ENCODE measurements around the gene ATL3.

ATL3 gene

GRCh38 chr11:63660972-63661371 lies 10.2 kb downstream of the ATL3 start:
- Histone ChIP-seq H3K27me3 (ENCODE audit: insufficient read depth, low read length, poor library complexity) (no peaks in the 10 kb centered on the region), H3K36me3 (ENCODE audit: insufficient read depth, low read length) (peaks cover 41% of the 10 kb centered on the region), H3K27ac (ENCODE audit: low read length) (no peak overlapping the region), H3K4me1 (ENCODE audit: insufficient read depth, low read length) (no peaks in the 10 kb centered on the region; the same call in 1 of the 2 replicates), H4K20me1 (ENCODE audit: insufficient read depth, low read length) (peaks cover 70% of the 10 kb centered on the region), H3K4me3 (ENCODE audit: low read depth in 1 of 2, low read length in 2 of 2) (no peak overlapping the region), H2AFZ (ENCODE audit: low read depth, low read length) (no peak overlapping the region), H3K9me3 (ENCODE audit: insufficient read depth, low read length, severe bottlenecking) (no peaks in the 10 kb centered on the region), H3K79me2 (ENCODE audit: insufficient read depth, low read length) (peaks cover 97% of the 10 kb centered on the region), H3K9ac (ENCODE audit: low read depth, low read length) (no peak overlapping the region), H3K4me2 (ENCODE audit: insufficient read depth, low read length) (no peak overlapping the region)
- ATAC-seq (ENCODE audit: insufficient read depth, low read depth) = no peak
- TF ChIP-seq CTCF (IDR thresholded peaks at IDR 0.05; ENCODE audit: borderline replicate concordance, extremely low read depth, low read length, poor library complexity, severe bottlenecking) = no peak
- TF ChIP-seq EZH2 (IDR thresholded peaks at IDR 0.05; ENCODE audit: borderline replicate concordance, low read depth, low read length, severe bottlenecking) = no peak
- DNase-seq = no peak

GRCh38 chr11:63652671-63653070 lies 18.5 kb downstream of the ATL3 start:
- Histone ChIP-seq H3K4me2 (ENCODE audit: insufficient read depth, low read length) (no peak overlapping the region), H4K20me1 (ENCODE audit: insufficient read depth, low read length) (peaks cover 16% of the 10 kb centered on the region; the same call in 1 of the 2 replicates), H3K27me3 (ENCODE audit: insufficient read depth, low read length, poor library complexity) (no peaks in the 10 kb centered on the region), H3K9me3 (ENCODE audit: insufficient read depth, low read length, severe bottlenecking) (no peaks in the 10 kb centered on the region), H3K4me1 (ENCODE audit: insufficient read depth, low read length) (no peaks in the 10 kb centered on the region), H2AFZ (ENCODE audit: low read depth, low read length) (no peak overlapping the region), H3K79me2 (ENCODE audit: insufficient read depth, low read length) (peaks cover 40% of the 10 kb centered on the region), H3K9ac (ENCODE audit: low read depth, low read length) (no peak overlapping the region), H3K36me3 (ENCODE audit: insufficient read depth, low read length) (peaks cover 89% of the 10 kb centered on the region), H3K27ac (ENCODE audit: low read length) (no peak overlapping the region), H3K4me3 (ENCODE audit: low read depth in 1 of 2, low read length in 2 of 2) (no peak overlapping the region)
- DNase-seq (no peak), ATAC-seq (ENCODE audit: insufficient read depth, low read depth) (peak; percentile 39; the same call in 1 of the 3 replicates)
- no peak for TF ChIP-seq EZH2 (IDR thresholded peaks at IDR 0.05; ENCODE audit: borderline replicate concordance, low read depth, low read length, severe bottlenecking)
- no peak for TF ChIP-seq CTCF (IDR thresholded peaks at IDR 0.05; ENCODE audit: borderline replicate concordance, extremely low read depth, low read length, poor library complexity, severe bottlenecking)

GRCh38 chr11:63643205-63643604 lies 28.0 kb downstream of the ATL3 start:
- no peak for DNase-seq
- no peak overlapping the region for H2AFZ ChIP-seq (ENCODE audit: low read depth, low read length)
- H3K9ac ChIP-seq (ENCODE audit: low read depth, low read length) = no peak overlapping the region
- no peaks in the 10 kb centered on the region for H3K4me1 ChIP-seq (ENCODE audit: insufficient read depth, low read length)
- peaks cover 2% of the 10 kb centered on the region; the same call in 1 of the 2 replicates for H4K20me1 ChIP-seq (ENCODE audit: insufficient read depth, low read length)
- no peak for ATAC-seq (ENCODE audit: insufficient read depth, low read depth)
- H3K4me2 ChIP-seq (ENCODE audit: insufficient read depth, low read length) = no peak overlapping the region
- TF ChIP-seq EZH2 (IDR thresholded peaks at IDR 0.05; ENCODE audit: borderline replicate concordance, low read depth, low read length, severe bottlenecking) (no peak), CTCF (IDR thresholded peaks at IDR 0.05; ENCODE audit: borderline replicate concordance, extremely low read depth, low read length, poor library complexity, severe bottlenecking) (no peak)
- no peaks in the 10 kb centered on the region for H3K9me3 ChIP-seq (ENCODE audit: insufficient read depth, low read length, severe bottlenecking)
- H3K27ac ChIP-seq (ENCODE audit: low read length) = no peak overlapping the region
- peaks cover 87% of the 10 kb centered on the region for H3K36me3 ChIP-seq (ENCODE audit: insufficient read depth, low read length)
- no peak overlapping the region for H3K4me3 ChIP-seq (ENCODE audit: low read depth in 1 of 2, low read length in 2 of 2)
- H3K27me3 ChIP-seq (ENCODE audit: insufficient read depth, low read length, poor library complexity) = no peaks in the 10 kb centered on the region
- no peaks in the 10 kb centered on the region; the same call in 1 of the 2 replicates for H3K79me2 ChIP-seq (ENCODE audit: insufficient read depth, low read length)

- peaks cover 87% of the 10 kb centered on the region for H3K36me3 ChIP-seq (ENCODE audit: insufficient read depth, low read length)
- no peak overlapping the region for H3K4me2 ChIP-seq (ENCODE audit: insufficient read depth, low read length)
- no peak for ATAC-seq (ENCODE audit: insufficient read depth, low read depth)
- H3K4me1 ChIP-seq (ENCODE audit: insufficient read depth, low read length) = no peaks in the 10 kb centered on the region
- H3K27ac ChIP-seq (ENCODE audit: low read length) = no peak overlapping the region
- DNase-seq = no peak
- no peaks in the 10 kb centered on the region for H3K27me3 ChIP-seq (ENCODE audit: insufficient read depth, low read length, poor library complexity)
- H3K4me3 ChIP-seq (ENCODE audit: low read depth in 1 of 2, low read length in 2 of 2) = no peak overlapping the region
- H2AFZ ChIP-seq (ENCODE audit: low read depth, low read length) = no peak overlapping the region
- H3K79me2 ChIP-seq (ENCODE audit: insufficient read depth, low read length) = no peaks in the 10 kb centered on the region; the same call in 1 of the 2 replicates
- H3K9me3 ChIP-seq (ENCODE audit: insufficient read depth, low read length, severe bottlenecking) = no peaks in the 10 kb centered on the region
- TF ChIP-seq EZH2 (IDR thresholded peaks at IDR 0.05; ENCODE audit: borderline replicate concordance, low read depth, low read length, severe bottlenecking) (no peak), CTCF (IDR thresholded peaks at IDR 0.05; ENCODE audit: borderline replicate concordance, extremely low read depth, low read length, poor library complexity, severe bottlenecking) (no peak)
- peaks cover 2% of the 10 kb centered on the region; the same call in 1 of the 2 replicates for H4K20me1 ChIP-seq (ENCODE audit: insufficient read depth, low read length)
- no peak overlapping the region for H3K9ac ChIP-seq (ENCODE audit: low read depth, low read length)
Observed at GRCh38 chr11:63641727-63642126, 29.4 kb downstream of the ATL3 start.
